Ovary (tissue), 9 donors: ENCODE measurements around the gene EYA4. TPM values are rescaled to one million over a fixed set of nuclear protein-coding genes. Genes with fewer than 3 reads are reported as not detected.

Experiments used
- DNase-seq, 5 donors: peaks; one replicate each; pipeline ENCODE4 v3.0.0-alpha.2; 2019 to 2020
- H3K27ac ChIP-seq, 2 donors: fragments of 200-600 bp; one replicate each; pipeline versions ENCODE4 v1.5.1 to v1.8.0; 2019 to 2022
- H3K27me3 ChIP-seq: fragments of 200-600 bp; one replicate; pipeline ENCODE4 v1.8.0; 2022
- H3K36me3 ChIP-seq: fragments of 200-600 bp; sonication (generic); one replicate; pipeline ENCODE4 v1.5.1; 2019
- H3K4me1 ChIP-seq: one replicate; pipeline ENCODE4 v1.8.1; 2013; ENCODE audit warnings: mild to moderate bottlenecking, moderate library complexity; ENCODE audit not compliant: insufficient read depth
- H3K4me3 ChIP-seq: fragments of 200-600 bp; sonication (generic); one replicate; pipeline ENCODE4 v1.5.1; 2017
- H3K9me3 ChIP-seq, 2 donors: fragments of 200-600 bp in 1 of 2; sonication (generic) in 1 of 2; one replicate each; pipeline versions ENCODE4 v1.5.1 to v1.8.1; 2013 to 2019; ENCODE audit warnings: mild to moderate bottlenecking in 1 of 2, moderate library complexity in 1 of 2
- CTCF ChIP-seq, 3 donors: fragments of 450-650 bp in 2 of 3; fragments of 200-600 bp in 1 of 3; IDR thresholded peaks; one replicate each; pipeline versions ENCODE4 v1.5.1 to v1.8.0; 2016 to 2022; ENCODE audit warnings: antibody characterized with exemption in 3 of 3, mild to moderate bottlenecking in 1 of 3
- EP300 ChIP-seq: sonication (generic); formaldehyde crosslinking; IDR thresholded peaks from one replicate; pipeline ENCODE4 v1.6.1; 2017; ENCODE audit warnings: antibody characterized with exemption
- POLR2A ChIP-seq: fragments of 450-650 bp; IDR thresholded peaks from one replicate; pipeline ENCODE4 v1.6.1; 2017; ENCODE audit warnings: antibody characterized with exemption, mild to moderate bottlenecking, moderate library complexity
- WGBS, 3 donors: extraction: QIAGEN DNeasy Blood & Tissue Kit in 1 of 3; methylation state at CpG; one replicate each; pipeline versions ENCODE4 v1.1.5 to v1.1.7; 2013 to 2017; 5-methylcytosine and 5-hydroxymethylcytosine counted together
- intact Hi-C, 4 donors: fragments of 100-400 bp; cut with DNase I; formaldehyde crosslinking; loops; one replicate each; pipeline versions ENCODE4 v1.11.0 to v1.15.1; 2022 to 2023
- polyA plus RNA-seq, 2 donors: library from polyadenylated mRNA; stranded (reverse); fragments of 200-250 nt in 1 of 2; fragments of 350-450 nt in 1 of 2; fragmentation: Illumina TruSeq in 1 of 2; extraction: RNeasy Lipid Tissue Mini Kit (QIAGEN cat#74804) in 1 of 2; gene quantifications; one replicate each; pipeline ENCODE4 v1.2.3, GENCODE V29; 2013 to 2014
- total RNA-seq, 7 donors: library from RNA; depleted of rRNA in 2 of 7; stranded (reverse); fragments of >200 nt in 2 of 7; fragmentation: NEBNext Ultra II Directional in 3 of 7; extraction: Animal tissue kit (Norgen Biotek cat#: 25700) in 3 of 7; gene quantifications; one replicate each; pipeline versions ENCODE4 v1.1.0 to v1.2.4, GENCODE V29; 2016 to 2023
- donor health status: DM: no; HTN: no; CAD: no; lungs with moderate emphysema.
- donor health status: DM: no; HTN: no; CAD: no.
- donor health status: Bipolar disorder and iron deficiency.
- donor health status: DM: yes; HTN: yes; CAD: no.
- donor health status: DM: no; HTN: no; CAD: no.
- donor health status: DM: yes; HTN: yes; CAD: no.

The EYA4 gene
- total and polyA plus RNA-seq, 9 donors, result 0.08 to 17.8 (median 2.0) TPM

- Histone ChIP-seq H3K4me1 (no peaks in the 10 kb centered on the region), H3K27me3 (no peaks in the 10 kb centered on the region)
- intact Hi-C loops, result no loop called here
Measured at GRCh38 chr6:133355922-133356321, 114.8 kb downstream of the EYA4 start.

GRCh38 chr6:133358574-133359150 is 117.5 kb downstream of the EYA4 start:
- DNase-seq, result no peak
- intact Hi-C loops, result no loop called here
- H3K36me3 ChIP-seq, result no peaks in the 10 kb centered on the region
- no peak overlapping the region for H3K27ac ChIP-seq
- no peaks in the 10 kb centered on the region for H3K9me3 ChIP-seq
- no peaks in the 10 kb centered on the region for H3K27me3 ChIP-seq
- TF ChIP-seq CTCF (IDR thresholded peaks at IDR 0.05) (no peak), EP300 (no peak), POLR2A (no peak)
- no peak overlapping the region for H3K4me3 ChIP-seq
- no peaks in the 10 kb centered on the region for H3K4me1 ChIP-seq
- 45 to 48% (median 47%) methylated on average over 5 of the region's 5 CpGs for WGBS, 3 donors

More at GRCh38 chr6:133355922-133356321, 114.8 kb downstream of the EYA4 start:
- Histone ChIP-seq H3K4me3 (no peak overlapping the region), H3K9me3 (no peaks in the 10 kb centered on the region), H3K36me3 (no peaks in the 10 kb centered on the region), H3K27ac (no peak overlapping the region)
- no peak for DNase-seq
- WGBS, 3 donors, result 89 to 92% (median 92%) methylated on average over 3 of the region's 3 CpGs
- TF ChIP-seq CTCF (IDR thresholded peaks at IDR 0.05) (no peak), POLR2A (no peak), EP300 (no peak)

GRCh38 chr6:133359256-133359655 is 118.1 kb downstream of the EYA4 start:
- Histone ChIP-seq H3K27me3 (no peaks in the 10 kb centered on the region), H3K27ac (no peak overlapping the region), H3K9me3 (no peaks in the 10 kb centered on the region), H3K4me1 (no peaks in the 10 kb centered on the region), H3K36me3 (no peaks in the 10 kb centered on the region), H3K4me3 (no peak overlapping the region)
- 33 to 55% (median 52%) methylated on average over 1 of the region's 1 CpG for WGBS, 3 donors
- intact Hi-C loops, result no loop called here
- TF ChIP-seq EP300 (no peak), CTCF (IDR thresholded peaks at IDR 0.05) (no peak), POLR2A (no peak)
- no peak for DNase-seq

GRCh38 chr6:133359760-133360159 is 118.6 kb downstream of the EYA4 start:
- DNase-seq, result no peak
- Histone ChIP-seq H3K4me1 (no peaks in the 10 kb centered on the region), H3K4me3 (no peak overlapping the region), H3K27me3 (no peaks in the 10 kb centered on the region), H3K27ac (no peak overlapping the region), H3K9me3 (no peaks in the 10 kb centered on the region), H3K36me3 (no peaks in the 10 kb centered on the region)
- WGBS, 3 donors, result 95 to 100% (median 97%) methylated on average over 1 of the region's 1 CpG
- TF ChIP-seq POLR2A (no peak), EP300 (no peak), CTCF (IDR thresholded peaks at IDR 0.05) (no peak)
- intact Hi-C loops, result no loop called here
